ENCODE data around the gene SH3RF2.

The SH3RF2 gene

DNA sequence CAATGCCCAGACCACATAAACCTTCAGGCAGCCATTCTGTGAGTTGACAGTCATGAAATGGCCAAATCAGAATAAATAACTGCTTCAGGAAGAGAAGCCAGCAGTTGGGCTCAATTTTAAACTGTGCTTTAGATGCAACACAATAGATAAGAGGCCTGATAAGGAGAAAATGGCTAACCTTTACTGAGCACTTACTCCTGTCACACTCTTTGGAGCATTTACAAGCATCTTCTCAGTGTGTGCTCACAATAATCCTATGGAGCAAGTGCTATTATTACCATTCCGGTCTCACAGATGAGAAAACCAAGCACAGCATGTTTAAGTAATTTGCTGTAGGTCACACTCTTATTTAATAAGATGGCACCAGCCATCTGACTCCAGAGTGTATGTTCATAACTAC lies 11.5 kb upstream of the SH3RF2 start:
- Histone ChIP-seq H3K36me3 (ENCODE audit: control insufficient read depth, insufficient read depth, low read length) (no peaks in the 10 kb centered on the region), H3K27me3 (ENCODE audit: control insufficient read depth, insufficient read depth, low read length) (no peaks in the 10 kb centered on the region), H3K9ac (ENCODE audit: low read length) (no peak overlapping the region), H3K4me3 (ENCODE audit: low read length) (no peak overlapping the region), H3K9me3 (ENCODE audit: control insufficient read depth, low read length) (no peaks in the 10 kb centered on the region), H3K4me1 (ENCODE audit: control insufficient read depth, insufficient read depth, low read length) (no peaks in the 10 kb centered on the region)

DNA sequence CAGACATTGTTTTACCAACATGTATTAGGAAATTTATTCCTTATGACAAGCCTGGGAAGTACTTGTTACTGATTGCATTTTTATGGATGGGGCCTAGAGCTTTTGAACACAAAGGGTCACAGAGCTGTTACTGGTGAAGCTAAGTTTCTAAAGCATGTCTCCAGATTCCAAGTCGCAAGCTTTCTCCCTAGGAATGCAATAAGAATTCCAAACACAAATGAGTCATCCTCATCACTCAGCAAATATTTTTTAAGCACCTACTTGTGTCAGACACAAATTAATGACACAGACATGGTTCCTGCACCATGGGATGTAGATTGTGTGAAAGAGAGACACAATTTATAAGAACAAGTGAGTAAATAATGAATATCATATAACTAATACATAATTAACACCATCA lies 11.0 kb upstream of the SH3RF2 start:
- Histone ChIP-seq H3K4me1 (ENCODE audit: control insufficient read depth, insufficient read depth, low read length) (no peaks in the 10 kb centered on the region), H3K9ac (ENCODE audit: low read length) (no peak overlapping the region), H3K4me3 (ENCODE audit: low read length) (no peak overlapping the region), H3K9me3 (ENCODE audit: control insufficient read depth, low read length) (no peaks in the 10 kb centered on the region), H3K36me3 (ENCODE audit: control insufficient read depth, insufficient read depth, low read length) (no peaks in the 10 kb centered on the region), H3K27me3 (ENCODE audit: control insufficient read depth, insufficient read depth, low read length) (no peaks in the 10 kb centered on the region)

DNA sequence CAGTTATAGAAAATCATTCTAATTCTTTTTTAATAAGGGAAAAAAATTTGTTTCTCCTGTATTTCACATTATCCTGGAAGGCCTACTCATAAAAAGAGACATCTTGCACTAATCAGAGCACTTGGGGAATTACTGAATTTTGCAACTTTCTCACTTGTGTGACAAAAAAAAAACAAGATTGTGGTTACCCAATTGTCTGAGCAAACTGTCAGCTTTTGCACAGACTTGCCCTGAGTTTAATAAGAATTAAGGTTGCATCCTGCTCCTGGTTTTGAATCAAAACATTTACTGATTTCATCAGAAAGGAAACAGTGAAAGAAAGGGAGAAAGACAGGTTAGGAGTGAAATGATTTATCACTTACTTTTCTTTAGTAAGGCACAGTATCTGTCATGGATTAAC lies 10.6 kb upstream of the SH3RF2 start:
- Histone ChIP-seq H3K9ac (ENCODE audit: low read length) (no peak overlapping the region), H3K36me3 (ENCODE audit: control insufficient read depth, insufficient read depth, low read length) (no peaks in the 10 kb centered on the region), H3K4me1 (ENCODE audit: control insufficient read depth, insufficient read depth, low read length) (no peaks in the 10 kb centered on the region), H3K4me3 (ENCODE audit: low read length) (no peak overlapping the region), H3K9me3 (ENCODE audit: control insufficient read depth, low read length) (no peaks in the 10 kb centered on the region), H3K27me3 (ENCODE audit: control insufficient read depth, insufficient read depth, low read length) (no peaks in the 10 kb centered on the region)

DNA sequence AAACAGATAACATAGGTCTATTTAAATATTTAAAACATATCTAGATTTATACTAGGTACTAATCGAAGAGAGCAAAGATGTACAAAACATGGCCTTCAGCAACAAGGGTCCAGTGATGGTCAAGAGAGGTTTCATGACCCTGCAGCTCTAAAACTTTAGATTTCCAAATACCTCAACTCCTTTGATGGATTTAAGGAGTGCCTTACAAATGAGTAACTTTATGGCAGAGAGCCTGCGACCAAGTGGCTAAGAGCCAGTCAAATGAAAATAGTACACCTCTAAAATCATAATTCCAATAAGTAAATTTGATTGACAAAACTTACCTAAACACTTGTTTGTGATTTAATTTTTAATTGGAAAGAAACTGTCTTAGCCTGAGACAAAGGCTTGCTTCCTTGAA lies 4.7 kb upstream of the SH3RF2 start:
- no peaks in the 10 kb centered on the region for H3K9me3 ChIP-seq (ENCODE audit: control insufficient read depth, low read length)
- no peak overlapping the region for H3K4me3 ChIP-seq (ENCODE audit: low read length)
- no peak overlapping the region for H3K9ac ChIP-seq (ENCODE audit: low read length)
- H3K27me3 ChIP-seq (ENCODE audit: control insufficient read depth, insufficient read depth, low read length), result no peaks in the 10 kb centered on the region
- H3K4me1 ChIP-seq (ENCODE audit: control insufficient read depth, insufficient read depth, low read length), result peaks cover 7% of the 10 kb centered on the region
- H3K36me3 ChIP-seq (ENCODE audit: control insufficient read depth, insufficient read depth, low read length), result no peaks in the 10 kb centered on the region

DNA sequence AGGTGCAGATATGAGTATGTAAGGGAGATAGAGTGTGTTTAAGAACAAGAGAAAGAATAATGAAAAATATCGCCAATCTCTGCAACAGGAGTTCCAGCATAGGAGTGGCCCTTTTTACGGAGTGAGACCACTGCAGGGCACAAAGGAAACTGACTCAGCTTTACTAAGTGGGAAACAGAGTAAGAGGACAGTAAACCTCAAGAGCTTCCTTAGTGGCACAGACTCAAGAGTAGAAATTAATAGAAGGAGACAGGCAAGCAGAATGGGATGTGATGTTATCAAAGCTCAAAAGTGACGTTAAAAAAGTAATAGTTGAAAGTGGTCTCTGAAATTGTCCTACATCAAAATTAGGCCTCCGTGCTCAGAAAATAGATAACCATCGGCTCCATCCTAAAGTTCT lies 2.1 kb upstream of the SH3RF2 start:
- no peaks in the 10 kb centered on the region for H3K9me3 ChIP-seq (ENCODE audit: control insufficient read depth, low read length)
- no peak overlapping the region for H3K9ac ChIP-seq (ENCODE audit: low read length)
- H3K4me3 ChIP-seq (ENCODE audit: low read length), result no peak overlapping the region
- H3K27me3 ChIP-seq (ENCODE audit: control insufficient read depth, insufficient read depth, low read length), result no peaks in the 10 kb centered on the region
- peaks cover 7% of the 10 kb centered on the region for H3K4me1 ChIP-seq (ENCODE audit: control insufficient read depth, insufficient read depth, low read length)
- H3K36me3 ChIP-seq (ENCODE audit: control insufficient read depth, insufficient read depth, low read length), result no peaks in the 10 kb centered on the region

DNA sequence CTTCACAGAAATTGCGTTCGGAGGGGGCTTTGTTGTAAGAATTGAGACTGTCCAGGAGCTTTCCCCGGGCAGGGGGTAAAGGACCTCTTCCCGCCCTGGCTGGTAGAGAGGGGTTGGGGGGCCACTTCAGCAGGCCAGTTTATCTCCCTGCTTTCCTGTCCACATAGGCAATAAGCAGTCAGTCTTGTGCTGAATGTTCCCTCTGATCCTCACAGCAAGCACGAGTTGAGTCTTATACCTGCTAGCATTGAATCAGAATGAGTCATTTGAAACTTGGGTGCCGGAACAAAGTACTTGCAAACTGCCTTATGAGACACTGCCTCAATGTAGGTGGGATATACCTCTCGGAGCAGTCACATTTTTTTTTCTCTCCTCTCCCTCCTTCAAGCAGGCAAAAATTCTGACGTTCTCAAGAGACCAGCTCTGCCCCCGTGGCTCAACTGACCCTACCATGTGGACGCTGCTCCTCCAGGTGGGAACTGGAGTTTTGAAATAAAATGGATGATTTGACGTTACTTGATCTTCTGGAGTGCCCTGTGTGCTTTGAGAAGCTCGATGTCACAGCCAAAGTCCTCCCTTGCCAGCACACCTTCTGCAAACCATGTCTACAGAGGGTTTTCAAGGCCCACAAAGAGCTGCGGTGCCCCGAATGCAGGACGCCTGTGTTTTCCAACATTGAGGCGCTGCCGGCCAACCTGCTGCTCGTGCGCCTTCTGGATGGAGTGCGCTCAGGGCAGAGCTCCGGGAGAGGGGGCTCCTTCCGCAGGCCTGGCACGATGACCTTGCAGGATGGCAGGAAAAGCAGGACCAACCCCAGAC lies 1.3 kb downstream of the SH3RF2 start:
- Histone ChIP-seq H3K9me3 (ENCODE audit: control insufficient read depth, low read length) (no peaks in the 10 kb centered on the region), H3K27me3 (ENCODE audit: control insufficient read depth, insufficient read depth, low read length) (no peaks in the 10 kb centered on the region), H3K4me1 (ENCODE audit: control insufficient read depth, insufficient read depth, low read length) (peaks cover 28% of the 10 kb centered on the region), H3K4me3 (ENCODE audit: low read length) (peak overlapping the region; percentile 36), H3K36me3 (ENCODE audit: control insufficient read depth, insufficient read depth, low read length) (no peaks in the 10 kb centered on the region), H3K9ac (ENCODE audit: low read length) (peak overlapping the region; percentile 82)

DNA sequence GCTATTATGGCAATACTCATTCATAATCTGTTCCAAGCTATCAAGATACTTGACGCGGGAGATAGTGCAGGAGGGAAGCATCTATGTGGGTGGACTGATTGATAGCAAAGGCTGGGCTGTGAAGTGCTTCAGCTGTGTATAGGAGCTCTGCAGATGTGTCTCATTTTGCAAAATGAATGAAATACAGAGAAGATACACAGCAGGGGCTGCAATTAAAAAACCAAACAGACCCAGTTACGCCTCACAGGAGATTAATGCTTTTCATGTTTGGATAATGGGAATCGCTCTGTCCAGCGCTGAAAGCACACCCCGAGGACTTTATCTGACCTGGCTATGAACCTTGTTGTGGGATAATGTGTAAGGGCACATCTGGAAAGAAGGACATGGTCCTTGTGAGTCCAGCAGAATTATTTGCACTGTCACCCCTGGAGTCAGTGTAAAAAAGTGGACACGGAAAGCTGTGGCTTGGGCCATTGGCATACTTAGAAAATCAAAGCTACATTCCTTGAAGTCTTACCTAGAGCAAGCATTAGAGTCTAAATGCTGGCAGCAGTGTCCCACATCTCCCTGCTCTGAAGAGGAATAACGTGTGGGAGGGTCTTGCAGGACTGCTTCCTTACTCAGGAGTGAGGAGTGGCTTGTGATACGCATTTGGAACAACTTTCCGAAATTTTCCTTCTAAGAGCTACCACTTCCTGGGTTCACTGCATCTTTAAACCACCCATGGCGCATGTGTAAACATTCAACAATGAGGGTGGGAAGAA lies 2.6 kb downstream of the SH3RF2 start:
- peak overlapping the region; percentile 82 for H3K9ac ChIP-seq (ENCODE audit: low read length)
- peak overlapping the region; percentile 36 for H3K4me3 ChIP-seq (ENCODE audit: low read length)
- H3K36me3 ChIP-seq (ENCODE audit: control insufficient read depth, insufficient read depth, low read length), result no peaks in the 10 kb centered on the region
- H3K27me3 ChIP-seq (ENCODE audit: control insufficient read depth, insufficient read depth, low read length), result no peaks in the 10 kb centered on the region
- H3K4me1 ChIP-seq (ENCODE audit: control insufficient read depth, insufficient read depth, low read length), result peaks cover 39% of the 10 kb centered on the region
- H3K9me3 ChIP-seq (ENCODE audit: control insufficient read depth, low read length), result no peaks in the 10 kb centered on the region

DNA sequence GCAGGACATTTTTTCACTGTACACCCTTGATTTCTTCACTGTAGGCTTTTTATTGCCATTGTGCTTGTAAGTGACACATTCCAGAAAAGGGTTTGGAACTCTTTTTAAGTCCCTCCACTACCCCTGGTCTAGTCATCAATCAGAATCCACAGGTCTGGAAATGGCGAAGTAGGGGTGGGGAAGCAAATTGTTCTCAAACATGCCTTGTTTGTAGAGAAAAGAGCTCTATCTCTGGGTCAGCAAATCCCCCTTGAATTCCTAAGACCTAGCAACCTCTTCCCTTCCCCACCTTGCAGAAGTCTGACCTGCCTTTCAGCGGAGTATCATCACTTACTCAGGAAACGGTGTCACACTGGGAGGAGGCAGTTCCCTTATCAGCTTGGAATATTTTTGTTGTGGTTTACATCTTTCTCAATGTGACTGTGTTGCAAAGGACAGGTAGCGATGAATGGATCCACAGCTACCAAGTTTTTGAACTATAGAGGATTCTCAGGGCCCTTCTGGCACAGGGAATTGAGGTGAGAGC lies 3.2 kb downstream of the SH3RF2 start:
- no peaks in the 10 kb centered on the region for H3K36me3 ChIP-seq (ENCODE audit: control insufficient read depth, insufficient read depth, low read length)
- no peaks in the 10 kb centered on the region for H3K9me3 ChIP-seq (ENCODE audit: control insufficient read depth, low read length)
- H3K27me3 ChIP-seq (ENCODE audit: control insufficient read depth, insufficient read depth, low read length), result no peaks in the 10 kb centered on the region
- peak overlapping the region; percentile 36 for H3K4me3 ChIP-seq (ENCODE audit: low read length)
- H3K4me1 ChIP-seq (ENCODE audit: control insufficient read depth, insufficient read depth, low read length), result peaks cover 43% of the 10 kb centered on the region
- peak overlapping the region; percentile 82 for H3K9ac ChIP-seq (ENCODE audit: low read length)

DNA sequence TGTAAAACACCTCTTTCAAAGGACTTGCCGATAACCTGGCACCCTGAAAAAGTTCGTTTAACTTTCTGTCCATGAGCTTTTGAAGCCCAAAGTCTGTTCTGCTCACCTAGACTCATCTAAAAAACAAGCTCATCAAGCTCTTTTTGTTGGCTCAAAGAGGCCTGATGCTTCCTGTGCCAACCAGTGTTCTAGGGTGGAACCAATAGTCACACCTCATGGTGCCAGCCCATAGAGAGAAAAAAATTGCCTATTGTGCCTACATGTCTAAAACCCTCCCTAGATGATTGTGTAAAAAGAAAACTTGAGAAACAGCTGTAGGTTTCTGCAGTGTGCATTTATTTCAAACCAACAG lies 4.7 kb downstream of the SH3RF2 start:
- Histone ChIP-seq H3K36me3 (ENCODE audit: control insufficient read depth, insufficient read depth, low read length) (no peaks in the 10 kb centered on the region), H3K4me1 (ENCODE audit: control insufficient read depth, insufficient read depth, low read length) (peaks cover 51% of the 10 kb centered on the region), H3K4me3 (ENCODE audit: low read length) (no peak overlapping the region), H3K27me3 (ENCODE audit: control insufficient read depth, insufficient read depth, low read length) (no peaks in the 10 kb centered on the region), H3K9me3 (ENCODE audit: control insufficient read depth, low read length) (no peaks in the 10 kb centered on the region), H3K9ac (ENCODE audit: low read length) (no peak overlapping the region)

DNA sequence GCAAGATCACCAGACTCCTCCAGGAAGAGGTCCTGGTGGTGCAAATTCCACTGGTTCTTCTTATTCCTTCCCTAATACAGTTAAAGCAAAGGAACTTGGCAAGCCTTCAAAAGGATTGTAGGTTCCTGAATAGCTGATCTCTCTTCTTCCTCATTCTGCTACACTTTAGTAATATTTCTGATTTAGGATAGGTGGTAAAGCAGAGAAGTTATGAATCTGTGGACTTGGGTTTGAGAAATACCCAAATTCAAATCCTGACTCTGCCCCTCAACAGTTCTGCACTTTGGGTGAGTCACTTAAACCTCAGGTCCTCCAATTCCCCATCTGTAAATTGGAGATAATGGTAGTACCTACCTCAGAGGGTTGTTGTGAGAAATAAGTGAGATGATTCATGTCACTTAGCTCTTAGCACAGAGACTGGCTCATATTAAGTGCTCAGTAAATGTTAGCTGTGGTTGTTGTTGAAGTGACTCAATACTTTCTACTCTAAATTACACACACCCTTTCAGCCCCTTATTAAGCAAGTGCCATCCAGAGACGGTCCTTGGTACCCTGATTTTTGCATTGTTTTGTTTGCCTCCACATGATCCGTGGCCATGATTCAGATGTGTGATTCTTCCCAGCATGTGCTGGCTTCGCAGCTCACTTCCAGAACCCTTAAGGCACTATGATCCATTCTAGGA lies 5.2 kb downstream of the SH3RF2 start:
- Histone ChIP-seq H3K9me3 (ENCODE audit: control insufficient read depth, low read length) (no peaks in the 10 kb centered on the region), H3K9ac (ENCODE audit: low read length) (no peak overlapping the region), H3K27me3 (ENCODE audit: control insufficient read depth, insufficient read depth, low read length) (no peaks in the 10 kb centered on the region), H3K4me3 (ENCODE audit: low read length) (no peak overlapping the region), H3K4me1 (ENCODE audit: control insufficient read depth, insufficient read depth, low read length) (peaks cover 53% of the 10 kb centered on the region), H3K36me3 (ENCODE audit: control insufficient read depth, insufficient read depth, low read length) (no peaks in the 10 kb centered on the region)

DNA sequence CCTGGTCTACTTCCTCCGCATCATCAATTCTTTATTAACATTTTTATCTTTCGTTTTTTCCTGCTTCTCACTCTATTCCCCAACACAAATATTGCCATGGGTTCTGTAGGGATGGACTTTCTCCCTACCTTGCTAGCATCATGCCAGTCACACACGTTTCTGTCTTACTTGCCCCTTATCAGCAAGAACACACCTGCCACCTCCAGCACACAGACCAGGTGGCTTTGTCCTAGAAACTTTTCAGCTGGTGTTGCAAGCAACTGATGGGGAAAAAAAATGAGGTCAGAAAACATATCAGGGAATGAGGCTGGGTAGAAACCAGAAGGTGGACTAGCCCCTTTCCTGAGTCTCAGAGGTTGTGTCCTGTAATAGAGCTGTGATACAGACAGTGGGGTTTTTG lies 5.8 kb downstream of the SH3RF2 start:
- H3K4me3 ChIP-seq (ENCODE audit: low read length), result peak overlapping the region; percentile 20

DNA sequence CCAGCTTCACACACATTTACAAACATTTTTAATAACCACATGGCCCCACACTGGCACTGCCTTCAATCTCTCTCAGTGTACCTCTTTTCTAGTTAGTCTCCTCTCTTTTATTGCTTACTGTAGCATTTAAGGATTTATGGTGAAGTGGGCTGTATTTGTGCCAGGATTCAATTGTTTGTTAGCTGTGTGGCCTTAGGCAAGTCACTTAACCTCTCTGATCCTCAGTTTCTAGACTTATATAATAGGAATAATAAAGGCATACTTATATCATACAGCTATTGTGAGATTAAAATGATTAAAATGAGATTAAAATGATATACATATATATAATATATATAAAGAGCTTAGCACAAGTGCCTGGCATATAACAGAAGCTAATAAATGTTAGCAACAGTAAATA lies 6.4 kb downstream of the SH3RF2 start:
- peaks cover 62% of the 10 kb centered on the region for H3K4me1 ChIP-seq (ENCODE audit: control insufficient read depth, insufficient read depth, low read length)

More for the DNA sequence above, 5.8 kb downstream of the SH3RF2 start:
- Histone ChIP-seq H3K9ac (ENCODE audit: low read length) (no peak overlapping the region), H3K4me1 (ENCODE audit: control insufficient read depth, insufficient read depth, low read length) (peaks cover 57% of the 10 kb centered on the region), H3K27me3 (ENCODE audit: control insufficient read depth, insufficient read depth, low read length) (no peaks in the 10 kb centered on the region), H3K36me3 (ENCODE audit: control insufficient read depth, insufficient read depth, low read length) (no peaks in the 10 kb centered on the region), H3K9me3 (ENCODE audit: control insufficient read depth, low read length) (no peaks in the 10 kb centered on the region)

More for the DNA sequence above, 6.4 kb downstream of the SH3RF2 start:
- Histone ChIP-seq H3K36me3 (ENCODE audit: control insufficient read depth, insufficient read depth, low read length) (no peaks in the 10 kb centered on the region), H3K27me3 (ENCODE audit: control insufficient read depth, insufficient read depth, low read length) (no peaks in the 10 kb centered on the region), H3K9me3 (ENCODE audit: control insufficient read depth, low read length) (no peaks in the 10 kb centered on the region), H3K4me3 (ENCODE audit: low read length) (peak overlapping the region; percentile 20), H3K9ac (ENCODE audit: low read length) (no peak overlapping the region)
